ENCODE data around the gene TYRO3. TPM values are rescaled to one million over a fixed set of nuclear protein-coding genes. Genes with fewer than 3 reads are reported as not detected.

The TYRO3 gene
- total RNA-seq, 4 donors from 2014 or later: 2.8 to 16.2 (median 6.8) TPM

- Histone ChIP-seq H3K4me3 (no peak overlapping the region), H3K4me1 (no peaks in the 10 kb centered on the region), H3K27ac (no peak overlapping the region), H3K36me3 (peaks cover 0 to 51% (median 0%) of the 10 kb centered on the region in 3 donors), H3K27me3 (no peaks in the 10 kb centered on the region), H3K9me3 (no peaks in the 10 kb centered on the region)
- no peak for TF ChIP-seq CTCF (IDR thresholded peaks at IDR 0.05)
- DNase-seq: no peak
These were observed 35.9 kb upstream of the TYRO3 start for GRCh38 chr15:41523097-41523496.

GRCh38 chr15:41530363-41530956 is 28.6 kb upstream of the TYRO3 start:
- no peaks in the 10 kb centered on the region for H3K27me3 ChIP-seq
- H3K4me3 ChIP-seq: no peak overlapping the region
- DNase-seq: no peak
- peaks cover 0 to 91% (median 0%) of the 10 kb centered on the region in 3 donors for H3K36me3 ChIP-seq
- H3K9me3 ChIP-seq: no peaks in the 10 kb centered on the region
- TF ChIP-seq POLR2A (IDR thresholded peaks at IDR 0.05) (no peak), CTCF (IDR thresholded peaks at IDR 0.05) (no peak)
- no peaks in the 10 kb centered on the region for H3K4me1 ChIP-seq
- no peak overlapping the region for H3K27ac ChIP-seq

GRCh38 chr15:41535544-41535943 is 23.5 kb upstream of the TYRO3 start:
- Histone ChIP-seq H3K9me3 (no peaks in the 10 kb centered on the region), H3K4me3 (no peak overlapping the region), H3K4me1 (no peaks in the 10 kb centered on the region), H3K36me3 (peaks cover 0 to 54% (median 0%) of the 10 kb centered on the region in 3 donors), H3K27ac (no peak overlapping the region), H3K27me3 (no peaks in the 10 kb centered on the region)
- no peak for TF ChIP-seq POLR2A (IDR thresholded peaks at IDR 0.05)
- TF ChIP-seq CTCF (IDR thresholded peaks at IDR 0.05): no peak
- no peak for DNase-seq

- H3K9me3 ChIP-seq: no peaks in the 10 kb centered on the region
- TF ChIP-seq POLR2A (IDR thresholded peaks at IDR 0.05) (no peak), CTCF (IDR thresholded peaks at IDR 0.05) (no peak)
These were observed 22.1 kb upstream of the TYRO3 start for GRCh38 chr15:41536866-41537265.

GRCh38 chr15:41543521-41543870 is 15.5 kb upstream of the TYRO3 start:
- TF ChIP-seq POLR2A (IDR thresholded peaks at IDR 0.05): no peak
- TF ChIP-seq CTCF (IDR thresholded peaks at IDR 0.05): no peak
- Histone ChIP-seq H3K36me3 (no peaks in the 10 kb centered on the region), H3K9me3 (no peaks in the 10 kb centered on the region), H3K4me3 (peak overlapping the region; percentile 66 to 81 (median 76)), H3K27ac (peak overlapping the region; percentile 60 to 69 (median 62)), H3K27me3 (no peaks in the 10 kb centered on the region), H3K4me1 (peaks cover 0 to 18% (median 5%) of the 10 kb centered on the region in 4 donors)
- no peak for DNase-seq

More at GRCh38 chr15:41536866-41537265, 22.1 kb upstream of the TYRO3 start:
- Histone ChIP-seq H3K27me3 (no peaks in the 10 kb centered on the region), H3K4me3 (no peak overlapping the region), H3K36me3 (peaks cover 0 to 43% (median 0%) of the 10 kb centered on the region in 3 donors), H3K27ac (no peak overlapping the region), H3K4me1 (no peaks in the 10 kb centered on the region)
- DNase-seq: no peak

GRCh38 chr15:41544650-41545015 is 14.4 kb upstream of the TYRO3 start:
- no peak for TF ChIP-seq CTCF (IDR thresholded peaks at IDR 0.05)
- no peak for TF ChIP-seq POLR2A (IDR thresholded peaks at IDR 0.05)
- peak in 2 of 3 donors; percentile 20 to 53 for DNase-seq
- Histone ChIP-seq H3K4me3 (peak overlapping the region; percentile 66 to 81 (median 76)), H3K9me3 (no peaks in the 10 kb centered on the region), H3K36me3 (no peaks in the 10 kb centered on the region), H3K4me1 (peaks cover 0 to 20% (median 5%) of the 10 kb centered on the region in 4 donors), H3K27me3 (no peaks in the 10 kb centered on the region), H3K27ac (peak overlapping the region; percentile 60 to 69 (median 62))
